ENCODE measurements around the gene ADORA1.

DNA sequence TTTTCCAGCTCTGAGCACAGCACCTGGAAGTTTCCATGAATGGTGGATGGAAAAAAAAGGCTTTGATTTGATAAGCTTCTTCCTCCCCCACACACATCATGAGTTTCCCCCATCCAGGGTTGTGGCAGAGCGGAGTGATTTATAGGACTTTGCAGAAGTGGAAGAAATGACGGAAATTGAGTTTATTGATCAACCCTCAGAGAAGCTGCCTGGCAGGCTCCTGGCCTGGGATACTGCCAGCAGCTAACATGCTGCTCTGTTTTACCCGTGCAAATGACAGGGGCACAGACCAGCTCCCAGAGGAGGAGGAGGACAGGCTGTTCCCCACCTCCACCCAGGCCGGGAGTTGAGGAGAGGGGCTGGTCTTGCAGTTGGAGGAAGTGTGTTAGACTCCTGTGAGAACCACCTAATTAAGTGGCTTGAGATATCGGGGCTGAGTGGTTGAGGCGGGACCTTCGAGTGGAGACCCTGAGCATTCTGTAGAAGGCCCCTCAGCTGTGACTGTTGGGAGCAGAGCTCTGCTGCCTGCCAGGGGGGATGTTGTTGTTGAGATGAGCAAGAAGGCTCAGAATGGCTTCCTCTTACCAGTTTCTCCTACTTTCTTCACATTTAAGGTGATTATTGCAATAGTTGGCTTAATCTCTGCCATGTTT, 21.8 kb downstream of the ADORA1 start:
- TF ChIP-seq, protein P1, sequence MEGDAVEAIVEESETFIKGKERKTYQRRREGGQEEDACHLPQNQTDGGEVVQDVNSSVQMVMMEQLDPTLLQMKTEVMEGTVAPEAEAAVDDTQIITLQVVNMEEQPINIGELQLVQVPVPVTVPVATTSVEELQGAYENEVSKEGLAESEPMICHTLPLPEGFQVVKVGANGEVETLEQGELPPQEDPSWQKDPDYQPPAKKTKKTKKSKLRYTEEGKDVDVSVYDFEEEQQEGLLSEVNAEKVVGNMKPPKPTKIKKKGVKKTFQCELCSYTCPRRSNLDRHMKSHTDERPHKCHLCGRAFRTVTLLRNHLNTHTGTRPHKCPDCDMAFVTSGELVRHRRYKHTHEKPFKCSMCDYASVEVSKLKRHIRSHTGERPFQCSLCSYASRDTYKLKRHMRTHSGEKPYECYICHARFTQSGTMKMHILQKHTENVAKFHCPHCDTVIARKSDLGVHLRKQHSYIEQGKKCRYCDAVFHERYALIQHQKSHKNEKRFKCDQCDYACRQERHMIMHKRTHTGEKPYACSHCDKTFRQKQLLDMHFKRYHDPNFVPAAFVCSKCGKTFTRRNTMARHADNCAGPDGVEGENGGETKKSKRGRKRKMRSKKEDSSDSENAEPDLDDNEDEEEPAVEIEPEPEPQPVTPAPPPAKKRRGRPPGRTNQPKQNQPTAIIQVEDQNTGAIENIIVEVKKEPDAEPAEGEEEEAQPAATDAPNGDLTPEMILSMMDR (conservative IDR thresholded peaks at IDR 0.05): no peak
- TF ChIP-seq ZFX (IDR thresholded peaks at IDR 0.05): no peak
